Rectal smooth muscle tissue (tissue), 1 donor: Measurements from ENCODE around the gene ANP32B.
A peak's percentile ranks its signal among the peaks of the same experiment; 100 is the strongest.
"Not testable (repeated sequence)": the region's sequence is repeated elsewhere in the genome, so short reads cannot be mapped to it uniquely, and the experiment has no call there.

Experiments
- H3K27ac ChIP-seq: one replicate; pipeline ENCODE4 v1.7.0; 2013; ENCODE audit warnings: low read depth, low read length, inconsistent platforms
- H3K27me3 ChIP-seq: one replicate; pipeline ENCODE4 v1.7.0; 2013; ENCODE audit warnings: low read length; ENCODE audit not compliant: control insufficient read depth, insufficient read depth
- H3K36me3 ChIP-seq: one replicate; pipeline ENCODE4 v1.7.0; 2013; ENCODE audit warnings: low read length; ENCODE audit not compliant: control insufficient read depth, insufficient read depth
- H3K4me1 ChIP-seq: one replicate; pipeline ENCODE4 v1.7.0; 2013; ENCODE audit warnings: low read length; ENCODE audit not compliant: control insufficient read depth, insufficient read depth
- H3K4me3 ChIP-seq: one replicate; pipeline ENCODE4 v1.7.0; 2013; ENCODE audit warnings: low read length
- H3K9ac ChIP-seq: one replicate; pipeline ENCODE4 v1.7.0; 2013; ENCODE audit warnings: low read length

ANP32B gene

GRCh38 chr9:97970165-97970564 lies 13.0 kb upstream of the ANP32B start:
- no peak overlapping the region for H3K9ac ChIP-seq
- H3K4me1 ChIP-seq = no peaks in the 10 kb centered on the region
- H3K27me3 ChIP-seq = no peaks in the 10 kb centered on the region
- H3K36me3 ChIP-seq = no peaks in the 10 kb centered on the region
- H3K4me3 ChIP-seq = no peak overlapping the region
- no peak overlapping the region for H3K27ac ChIP-seq

- H3K27me3 ChIP-seq = no peaks in the 10 kb centered on the region
- no peak overlapping the region for H3K9ac ChIP-seq
- no peaks in the 10 kb centered on the region for H3K36me3 ChIP-seq
- H3K4me1 ChIP-seq = no peaks in the 10 kb centered on the region
- no peak overlapping the region for H3K4me3 ChIP-seq
- no peak overlapping the region for H3K27ac ChIP-seq
Measured at GRCh38 chr9:97972753-97973152, 10.4 kb upstream of the ANP32B start.

DNA sequence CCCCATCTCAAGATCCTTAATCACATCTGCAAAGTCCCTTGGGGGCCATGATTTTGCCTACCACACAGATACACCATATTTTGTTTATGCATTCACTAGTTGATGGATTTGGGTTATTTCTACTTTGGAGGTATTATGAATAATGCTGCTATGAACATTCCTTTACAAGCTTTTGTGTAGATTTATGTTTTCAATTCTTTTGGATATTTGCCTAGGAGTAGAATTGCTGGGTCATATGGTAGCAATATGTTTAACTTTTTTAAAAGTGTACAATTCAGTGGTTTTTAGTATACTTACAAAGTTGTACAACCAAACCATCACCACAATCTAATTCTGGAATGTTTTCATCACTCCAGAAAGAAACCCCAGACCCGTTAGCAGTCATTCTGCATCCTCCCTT lies 7.8 kb upstream of the ANP32B start:
- no peaks in the 10 kb centered on the region for H3K36me3 ChIP-seq
- no peak overlapping the region for H3K4me3 ChIP-seq
- no peaks in the 10 kb centered on the region for H3K4me1 ChIP-seq
- no peak overlapping the region for H3K27ac ChIP-seq
- no peak overlapping the region for H3K9ac ChIP-seq
- no peaks in the 10 kb centered on the region for H3K27me3 ChIP-seq

DNA sequence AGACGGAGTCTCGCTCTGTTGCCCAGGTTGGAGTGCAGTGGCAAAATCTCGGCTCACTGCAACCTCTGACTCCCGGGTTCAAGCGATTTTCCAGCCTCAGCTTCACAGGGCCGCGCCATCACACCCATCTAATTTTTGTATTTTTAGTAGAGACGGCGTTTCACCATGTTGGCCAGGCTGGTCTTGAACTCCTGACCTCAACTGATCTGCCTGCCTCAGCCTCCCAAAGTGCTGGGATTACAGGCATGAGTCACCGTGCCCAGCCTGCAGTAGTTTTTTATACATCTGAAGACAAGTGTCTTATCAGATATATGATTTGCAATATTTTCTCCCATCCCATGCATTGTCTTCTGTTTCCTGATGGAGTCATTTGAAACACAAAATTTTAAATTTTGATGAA lies 6.5 kb upstream of the ANP32B start:
- not testable (repeated sequence) for H3K4me1 ChIP-seq, H3K4me3 ChIP-seq, H3K27ac ChIP-seq, H3K9ac ChIP-seq, H3K36me3 ChIP-seq, H3K27me3 ChIP-seq

- no peaks in the 10 kb centered on the region for H3K4me1 ChIP-seq
- H3K4me3 ChIP-seq = no peak overlapping the region
- H3K27ac ChIP-seq = no peak overlapping the region
- no peaks in the 10 kb centered on the region for H3K27me3 ChIP-seq
- H3K9ac ChIP-seq = no peak overlapping the region
- H3K36me3 ChIP-seq = no peaks in the 10 kb centered on the region
Measured at GRCh38 chr9:97978371-97979130, 4.6 kb upstream of the ANP32B start.

- H3K36me3 ChIP-seq = no peaks in the 10 kb centered on the region
- H3K4me1 ChIP-seq = no peaks in the 10 kb centered on the region
- no peaks in the 10 kb centered on the region for H3K27me3 ChIP-seq
- H3K4me3 ChIP-seq = no peak overlapping the region
- H3K9ac ChIP-seq = no peak overlapping the region
- no peak overlapping the region for H3K27ac ChIP-seq
Measured at GRCh38 chr9:97979788-97980478, 3.2 kb upstream of the ANP32B start.

DNA sequence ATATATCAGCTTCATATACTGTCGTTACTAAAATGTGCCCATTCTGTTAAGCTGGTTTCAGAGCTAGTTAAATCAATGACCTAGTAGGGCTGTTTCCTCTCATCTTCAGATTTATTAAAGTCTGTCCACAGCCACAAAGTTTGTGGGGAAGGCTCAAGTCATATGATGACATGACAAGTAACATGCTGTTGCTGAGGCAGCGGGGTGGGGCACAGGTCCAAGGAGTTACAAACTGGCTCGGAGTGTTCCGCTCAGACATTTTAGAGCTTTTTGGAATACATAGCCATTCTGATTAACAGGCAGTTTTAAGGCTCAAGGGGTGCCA lies 2.7 kb upstream of the ANP32B start:
- H3K4me1 ChIP-seq = no peaks in the 10 kb centered on the region
- H3K9ac ChIP-seq = no peak overlapping the region
- H3K27me3 ChIP-seq = no peaks in the 10 kb centered on the region
- no peak overlapping the region for H3K27ac ChIP-seq
- no peaks in the 10 kb centered on the region for H3K36me3 ChIP-seq
- H3K4me3 ChIP-seq = no peak overlapping the region

GRCh38 chr9:97980918-97981845 lies 2.0 kb upstream of the ANP32B start:
- H3K27ac ChIP-seq = peak overlapping the region; percentile 15
- no peaks in the 10 kb centered on the region for H3K4me1 ChIP-seq
- H3K36me3 ChIP-seq = no peaks in the 10 kb centered on the region
- no peaks in the 10 kb centered on the region for H3K27me3 ChIP-seq
- H3K4me3 ChIP-seq = no peak overlapping the region
- no peak overlapping the region for H3K9ac ChIP-seq

DNA sequence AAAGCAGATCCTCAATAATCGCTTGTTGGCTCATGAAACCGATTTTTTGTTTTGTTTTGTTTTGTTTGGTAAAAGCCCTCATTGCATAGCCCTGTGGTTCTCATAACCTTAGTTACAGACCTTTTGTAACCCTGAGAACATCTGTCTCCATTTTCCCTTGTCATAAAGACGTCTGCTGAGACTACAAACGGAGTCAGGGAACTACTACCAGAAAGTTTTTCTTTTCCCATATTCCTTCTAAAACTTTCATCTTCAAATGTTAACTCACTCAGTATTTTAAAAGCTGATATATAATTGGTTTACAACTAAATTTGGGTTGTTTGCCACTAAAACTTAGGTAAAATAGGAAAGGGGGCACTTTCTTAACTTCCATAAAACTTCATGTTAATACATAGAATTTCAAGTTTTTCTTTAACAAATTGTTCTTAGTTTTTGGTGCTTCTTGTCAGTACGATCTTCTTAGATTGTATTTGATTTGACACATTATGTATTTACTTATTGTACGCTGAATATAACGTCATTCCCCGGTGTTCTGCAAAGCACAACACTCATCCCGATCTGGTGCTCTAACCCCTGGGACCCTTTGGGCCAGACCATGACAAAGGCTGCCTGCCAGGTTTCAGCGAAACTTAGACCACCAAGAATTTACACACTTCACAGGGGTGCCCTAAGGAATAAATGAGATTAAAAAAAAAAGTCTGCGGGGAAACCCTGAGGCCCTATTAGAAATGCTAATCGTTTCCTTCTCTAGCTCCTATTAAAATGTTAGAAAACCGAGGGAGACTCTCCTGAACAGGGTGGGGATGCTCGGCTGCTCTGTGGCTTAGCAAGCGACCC lies 1.1 kb upstream of the ANP32B start:
- Histone ChIP-seq H3K36me3 (no peaks in the 10 kb centered on the region), H3K4me1 (peaks cover 4% of the 10 kb centered on the region), H3K27ac (peak overlapping the region; percentile 84), H3K27me3 (no peaks in the 10 kb centered on the region), H3K9ac (peak overlapping the region; percentile 32), H3K4me3 (peak overlapping the region; percentile 67)

DNA sequence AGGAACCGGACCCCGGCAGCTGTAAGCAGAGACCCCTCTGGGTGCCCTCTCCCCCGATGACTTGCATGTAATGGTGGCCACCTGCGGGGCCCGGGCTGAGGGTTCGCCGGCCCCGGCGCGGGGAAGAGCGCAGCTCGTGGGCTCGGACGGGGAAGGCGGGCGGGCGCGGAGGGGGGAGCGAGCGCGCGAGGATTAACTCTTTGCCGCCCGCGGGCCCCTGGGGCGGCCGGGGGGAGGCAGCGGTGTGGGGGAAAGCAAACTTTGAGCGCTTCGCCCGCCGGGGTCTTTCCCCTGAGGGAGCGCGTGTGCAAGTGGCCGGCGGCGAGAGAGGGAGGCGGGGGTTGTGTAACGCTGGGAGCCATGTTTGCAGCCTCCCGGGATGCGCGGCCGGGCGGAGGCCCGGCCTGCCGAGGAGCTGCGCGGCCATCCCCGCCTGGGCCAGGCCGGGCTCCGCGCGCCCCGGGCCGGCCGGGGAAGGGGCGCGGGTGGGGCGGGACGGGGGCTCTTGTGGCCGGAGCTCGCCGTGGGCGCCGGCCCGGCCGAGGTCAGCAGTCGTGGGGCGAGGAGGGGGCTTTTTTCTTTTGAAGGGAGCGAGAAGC lies 547 bp downstream of the ANP32B start:
- peaks cover 4% of the 10 kb centered on the region for H3K4me1 ChIP-seq

DNA sequence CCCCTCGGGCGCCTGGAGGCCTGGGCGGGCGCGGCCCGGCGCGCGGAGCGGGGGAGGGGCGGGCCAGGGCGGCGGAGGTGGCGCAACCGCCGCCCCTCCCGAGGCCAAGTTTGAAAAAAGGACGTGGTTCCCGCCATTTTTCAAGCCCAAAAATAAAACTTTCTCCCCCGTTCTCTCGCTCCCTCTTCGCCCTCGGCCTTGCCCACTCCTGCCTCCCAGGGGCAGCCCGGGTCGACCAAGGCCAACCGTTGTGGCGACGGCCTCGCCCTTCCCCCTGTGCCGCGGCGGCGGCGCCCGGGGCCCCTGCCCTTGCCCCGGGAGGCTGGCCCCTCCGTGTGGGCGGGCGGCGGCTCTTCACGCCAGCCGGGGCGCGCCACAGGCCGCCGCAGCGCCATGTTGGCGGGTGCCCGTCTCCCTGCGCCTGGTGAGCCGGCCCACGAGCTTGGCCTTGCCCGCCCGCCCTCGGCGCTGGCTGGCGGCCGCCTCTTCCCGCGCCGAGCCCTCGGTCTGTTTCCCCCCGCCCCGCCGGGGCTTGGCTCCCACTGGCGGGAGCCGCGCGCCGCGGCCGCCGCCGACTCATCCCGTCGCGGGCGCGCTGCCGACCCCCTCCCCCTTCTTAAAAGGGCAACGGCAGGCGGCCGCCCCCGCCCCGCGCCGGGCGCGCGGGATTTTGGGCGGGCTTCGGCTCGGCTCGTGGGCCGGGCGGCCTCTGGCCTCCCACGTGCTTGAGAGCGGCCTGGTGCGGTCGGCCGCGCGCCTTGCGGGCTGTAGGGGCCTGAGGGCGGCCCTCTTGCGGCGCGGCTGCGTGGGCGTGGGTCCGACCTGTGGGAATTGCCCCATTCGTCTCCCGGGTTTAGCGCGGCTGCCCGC lies 1.3 kb downstream of the ANP32B start:
- peak overlapping the region; percentile 97 for H3K27ac ChIP-seq
- no peaks in the 10 kb centered on the region for H3K36me3 ChIP-seq
- peak overlapping the region; percentile 95 for H3K9ac ChIP-seq
- H3K27me3 ChIP-seq = no peaks in the 10 kb centered on the region
- H3K4me1 ChIP-seq = peaks cover 9% of the 10 kb centered on the region
- H3K4me3 ChIP-seq = peak overlapping the region; percentile 92

More for the DNA sequence above, 547 bp downstream of the ANP32B start:
- Histone ChIP-seq H3K27ac (peak overlapping the region; percentile 97), H3K9ac (peak overlapping the region; percentile 95), H3K27me3 (no peaks in the 10 kb centered on the region), H3K36me3 (no peaks in the 10 kb centered on the region), H3K4me3 (peak overlapping the region; percentile 92)
